Measurements from ENCODE around the gene ADAMTS7. TPM values are rescaled to one million over a fixed set of nuclear protein-coding genes. Genes with fewer than 3 reads are reported as not detected.
"Not testable (repeated sequence)": the region's sequence is repeated elsewhere in the genome, so short reads cannot be mapped to it uniquely, and the experiment has no call there.

Gene ADAMTS7
- polyA plus RNA-seq (ENCODE audit: insufficient read depth in 1 of 5, insufficient read length in 5 of 5, low replicate concordance in 1 of 5): 10 to 100 TPM; 25.5 to 47.2 (median 34.1) TPM
- long read RNA-seq, donor 1, full-length matches to known transcripts: 3 of 25 reads
- long read RNA-seq, donor 1, partial matches to known transcripts: 22 of 25 reads
- long read RNA-seq, donor 1, other reads (novel, unspliced or antisense): 0 of 25 reads
- long read RNA-seq, donor 2, full-length matches to known transcripts: 2 of 411 reads
- long read RNA-seq, donor 2, partial matches to known transcripts: 208 of 411 reads
- long read RNA-seq, donor 2, other reads (novel, unspliced or antisense): 201 of 411 reads
- long read RNA-seq, donor 3, partial matches to known transcripts: 15 of 15 reads
- long read RNA-seq, donor 3, other reads (novel, unspliced or antisense): 0 of 15 reads
- long read RNA-seq, donor 4, full-length matches to known transcripts: 2 of 2 reads
- long read RNA-seq, donor 4, partial matches to known transcripts: 0 of 2 reads
- long read RNA-seq, donor 4, other reads (novel, unspliced or antisense): 0 of 2 reads
- long read RNA-seq, donor 5, full-length matches to known transcripts: 1 of 8 reads
- long read RNA-seq, donor 5, partial matches to known transcripts: 7 of 8 reads
- long read RNA-seq, donor 5, other reads (novel, unspliced or antisense): 0 of 8 reads
- long read RNA-seq, donor 6, full-length matches to known transcripts: 1 of 15 reads
- long read RNA-seq, donor 6, partial matches to known transcripts: 14 of 15 reads
- long read RNA-seq, donor 6, other reads (novel, unspliced or antisense): 0 of 15 reads
- long read RNA-seq, donor 7, full-length matches to known transcripts: 2 of 2 reads
- long read RNA-seq, donor 7, partial matches to known transcripts: 0 of 2 reads
- long read RNA-seq, donor 7, other reads (novel, unspliced or antisense): 0 of 2 reads
- long read RNA-seq, donor 8, full-length matches to known transcripts: 1 of 1 reads
- long read RNA-seq, donor 8, partial matches to known transcripts: 0 of 1 reads
- long read RNA-seq, donor 8, other reads (novel, unspliced or antisense): 0 of 1 reads

GRCh38 chr15:78811124-78811824, at the start of gene ADAMTS7:
TSS of gene ADAMTS7 (minus strand) at chr15:78811464. CDS start at chr15:78811220, 244 bp downstream.
- DNase-seq: peak; percentile 64 to 69

- DNase-seq: peak; percentile 57 to 64
These were observed 48.9 kb upstream of the ADAMTS7 start for GRCh38 chr15:78859971-78860719.

- DNase-seq: no peak
These were observed 44.5 kb upstream of the ADAMTS7 start for GRCh38 chr15:78855746-78856145.

DNA sequence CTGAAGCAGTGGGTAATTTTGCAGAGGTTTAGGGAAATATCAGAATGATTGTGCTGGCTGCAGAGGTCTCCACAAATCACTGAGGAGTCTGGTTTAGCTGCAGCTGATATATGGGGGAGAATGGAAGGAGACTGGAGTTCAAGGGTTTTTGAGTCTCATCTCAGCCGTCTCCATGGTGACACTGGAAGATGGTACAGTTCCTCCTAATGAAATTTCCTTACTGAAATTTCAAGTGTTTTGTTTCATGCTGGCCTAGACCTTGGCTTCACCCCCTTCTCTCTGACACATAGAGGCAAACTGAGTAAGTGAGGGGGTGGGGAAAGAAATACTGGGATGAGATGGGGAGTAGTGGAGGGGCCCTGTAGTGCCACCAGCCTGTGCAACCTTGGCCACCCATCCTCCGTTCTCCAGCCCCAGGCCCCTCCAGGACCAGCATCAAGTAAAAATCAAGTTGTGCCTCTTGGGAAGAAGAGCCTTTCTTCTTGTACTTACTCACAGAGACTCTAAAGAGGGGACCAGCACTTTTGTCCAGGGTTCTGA, 43.6 kb upstream of the ADAMTS7 start:
- no peak for DNase-seq

GRCh38 chr15:78853500-78853899, 42.2 kb upstream of the ADAMTS7 start:
- no peak for DNase-seq

DNA sequence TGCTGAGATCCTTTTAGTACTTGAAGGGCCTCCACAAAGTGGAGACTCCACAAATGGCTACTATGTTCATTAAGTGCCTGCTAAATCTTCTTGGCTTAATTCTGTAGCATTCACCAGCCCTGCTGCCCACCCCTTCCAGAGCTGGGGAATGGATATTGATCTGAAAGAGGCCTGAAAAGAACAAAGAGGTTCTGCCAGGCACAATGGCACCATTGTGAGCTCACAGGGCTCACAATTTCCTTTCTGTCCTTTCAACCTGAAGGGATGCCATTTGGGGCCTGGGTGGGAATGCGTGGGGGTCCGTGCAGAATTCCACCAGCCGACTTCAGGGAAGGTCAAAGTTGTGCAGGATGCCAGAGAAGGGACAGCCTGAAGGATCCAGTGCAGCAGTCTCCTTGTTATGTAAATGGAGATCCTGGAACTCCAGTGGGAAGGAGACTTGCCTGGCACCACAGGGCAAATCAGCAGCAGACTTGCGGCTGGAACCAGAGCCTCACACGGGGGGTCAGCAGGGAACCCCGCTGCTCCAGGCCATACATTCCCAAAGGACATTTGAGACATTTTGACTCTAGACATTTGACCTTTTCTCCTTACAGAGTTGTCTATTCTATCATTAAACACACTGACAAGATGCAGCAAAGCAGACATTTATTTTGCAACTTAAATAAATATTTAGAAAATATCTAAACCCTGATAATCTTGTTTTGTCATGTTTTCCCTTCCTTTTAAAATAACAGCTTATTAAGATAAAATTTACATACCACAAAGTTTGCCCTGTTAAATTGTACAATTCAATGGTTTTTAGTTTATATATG, 39.9 kb upstream of the ADAMTS7 start:
- no peak for DNase-seq

- no peak for DNase-seq
These were observed 39.1 kb upstream of the ADAMTS7 start for GRCh38 chr15:78850352-78850751.

- DNase-seq: not testable (repeated sequence)
These were observed 36.2 kb upstream of the ADAMTS7 start for GRCh38 chr15:78847387-78847906.

DNA sequence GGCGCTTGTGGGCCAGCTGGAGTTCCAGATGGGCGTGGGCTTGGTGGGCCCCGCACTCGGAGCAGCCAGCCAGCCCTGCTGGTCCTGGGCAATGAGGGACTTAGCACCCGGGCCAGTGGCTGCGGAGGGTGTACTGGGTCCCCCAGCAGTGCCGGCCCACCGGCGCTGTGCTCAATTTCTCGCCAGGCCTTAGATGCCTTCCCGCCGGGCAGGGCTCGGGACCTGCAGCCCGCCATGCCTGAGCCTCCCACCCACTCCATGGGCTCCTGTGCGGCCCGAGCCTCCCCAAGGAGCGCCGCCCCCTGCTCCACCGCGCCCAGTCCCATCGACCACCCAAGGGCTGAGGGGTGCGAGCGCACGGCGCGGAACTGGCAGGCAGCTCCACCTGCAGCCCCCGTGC, 35.6 kb upstream of the ADAMTS7 start:
- DNase-seq: not testable (repeated sequence)

- DNase-seq: no peak
These were observed 31.3 kb upstream of the ADAMTS7 start for GRCh38 chr15:78842519-78842918.

DNA sequence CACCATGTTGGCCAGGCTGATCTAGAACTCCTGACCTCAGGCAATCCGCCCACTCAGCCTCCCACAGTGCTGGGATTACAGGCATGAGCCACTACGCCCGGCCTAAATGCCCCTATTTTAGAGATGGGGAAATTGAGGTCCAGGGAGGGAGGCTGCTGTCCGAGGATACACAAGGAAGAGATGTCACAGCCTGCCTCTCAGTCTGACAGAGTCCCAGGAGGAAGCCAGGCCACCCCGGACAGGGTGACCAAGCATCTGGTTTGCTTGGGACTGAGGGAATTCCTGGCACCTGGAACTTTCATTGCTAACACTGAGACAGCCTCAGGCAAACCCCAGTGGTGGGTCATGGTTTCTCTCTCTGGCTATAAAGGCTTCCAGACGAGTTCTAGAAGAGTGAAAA, 30.6 kb upstream of the ADAMTS7 start:
- DNase-seq: no peak

DNA sequence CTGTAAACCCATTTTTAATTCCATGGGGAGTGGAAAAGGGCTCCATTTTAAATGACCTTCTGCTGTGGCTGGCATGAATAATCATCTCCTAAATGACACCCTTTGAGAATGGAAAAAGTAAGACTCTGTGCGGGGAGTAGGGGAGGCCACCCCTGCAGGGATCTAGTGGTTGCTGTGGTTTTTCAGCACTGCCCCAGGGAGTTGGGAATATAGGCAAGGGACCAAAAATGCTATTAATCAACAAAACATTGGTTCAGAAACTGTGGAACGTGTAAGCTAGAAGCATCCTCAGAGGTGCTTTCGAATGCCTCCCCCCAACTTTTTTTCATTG, 30.1 kb upstream of the ADAMTS7 start:
- DNase-seq: no peak

DNA sequence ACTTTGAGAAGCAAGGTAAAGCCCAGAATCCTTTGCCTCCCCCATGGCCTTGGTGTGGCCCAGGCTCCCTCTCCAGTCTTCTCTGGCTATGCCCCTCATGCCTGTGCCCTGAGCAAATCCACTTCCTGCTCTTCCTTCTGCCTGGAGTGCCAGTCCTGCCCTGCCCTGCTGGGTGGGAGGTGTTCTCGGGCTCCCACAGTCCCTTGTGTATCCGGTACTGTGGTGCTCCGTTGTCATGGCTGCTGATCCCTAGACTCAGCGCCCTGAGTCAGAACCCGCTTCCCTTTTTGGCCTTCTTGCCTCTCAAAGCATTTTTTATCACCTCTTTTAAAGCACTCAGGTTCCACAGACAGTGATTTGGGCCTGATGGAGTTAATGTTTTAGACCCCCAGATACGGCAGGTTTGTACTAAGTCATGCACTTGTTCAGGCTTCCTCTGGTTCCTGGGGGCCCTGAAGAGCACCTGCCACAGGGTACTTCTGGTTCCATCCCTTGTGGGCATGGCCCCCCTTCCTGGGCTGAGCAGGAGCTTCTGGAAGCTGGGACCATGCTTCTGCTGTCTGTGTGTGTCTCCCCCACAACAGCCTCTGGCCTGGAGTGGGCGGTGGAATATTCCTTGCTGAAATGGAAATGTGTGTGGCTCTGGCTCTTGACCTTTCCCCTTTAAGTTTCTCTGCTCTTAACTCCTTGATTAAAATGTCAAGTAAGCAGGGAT, 29.6 kb upstream of the ADAMTS7 start:
- DNase-seq: no peak

- not testable (repeated sequence) for DNase-seq
These were observed 27.9 kb upstream of the ADAMTS7 start for GRCh38 chr15:78839151-78839550.

DNA sequence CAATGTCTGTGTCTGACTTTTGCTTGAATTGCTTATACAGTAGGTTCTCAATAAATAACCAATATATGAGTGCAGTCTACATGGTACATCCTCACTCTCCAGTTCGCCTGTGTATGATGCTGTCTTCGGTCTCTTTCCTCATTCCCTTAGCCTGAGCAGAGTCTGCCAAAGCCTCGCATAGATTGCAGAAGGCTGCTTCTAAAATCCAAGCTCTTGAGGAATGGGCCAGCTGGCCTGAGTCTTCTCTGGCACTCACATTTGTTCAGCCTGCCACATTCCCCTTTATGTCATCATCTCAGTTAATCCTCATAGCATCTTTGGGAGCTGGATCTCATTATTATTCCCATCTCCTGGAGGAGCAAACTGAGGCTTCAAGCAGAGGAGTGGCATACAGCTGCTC, 27.2 kb upstream of the ADAMTS7 start:
- DNase-seq: peak; percentile 48 to 69

DNA sequence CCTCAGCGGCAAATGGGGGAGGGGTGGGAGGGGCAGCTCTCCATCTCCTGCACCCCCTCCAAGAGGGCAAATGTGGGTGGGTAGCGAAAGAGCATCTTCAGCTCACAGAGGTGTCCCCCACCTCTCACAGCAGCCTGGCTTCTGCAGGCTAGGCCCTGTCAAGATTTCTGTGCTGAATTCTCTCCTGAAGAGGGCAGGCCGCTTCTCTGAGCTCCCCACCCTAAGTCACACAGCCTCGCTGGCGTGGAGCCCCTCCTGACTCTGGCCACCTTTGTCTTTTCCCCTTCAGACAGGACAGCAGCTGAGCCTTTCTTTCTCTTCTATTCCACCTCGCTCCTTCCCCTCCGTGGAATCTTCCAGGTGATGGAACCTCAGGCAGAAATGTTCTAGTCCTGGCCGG, 26.3 kb upstream of the ADAMTS7 start:
- DNase-seq: no peak

GRCh38 chr15:78837131-78837530, 25.9 kb upstream of the ADAMTS7 start:
- no peak for DNase-seq

DNA sequence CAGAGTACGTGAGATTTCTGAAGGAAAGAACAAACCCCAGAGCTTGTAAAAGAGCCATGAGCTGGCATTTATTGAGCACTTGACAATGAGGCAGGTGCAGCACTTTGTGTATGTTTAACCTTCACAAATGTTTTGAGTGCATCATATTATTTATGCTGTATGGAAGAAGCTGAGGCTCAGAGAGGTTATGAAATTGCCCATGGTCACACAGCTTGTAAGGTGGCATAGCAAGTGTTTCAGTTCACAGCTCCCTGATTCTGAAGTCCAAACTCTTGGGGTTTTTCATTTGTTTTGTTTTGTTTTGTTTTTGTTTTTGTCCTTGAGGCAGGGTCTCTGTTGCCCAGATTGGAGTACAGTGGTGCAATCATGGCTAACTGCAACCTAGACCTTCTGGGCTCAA, 25.1 kb upstream of the ADAMTS7 start:
- DNase-seq: no peak
